HEK293T (cell line): ENCODE results near the gene PHF13.

Source experiments
- CTCF ChIA-PET: fragments of 350-600 bp; formaldehyde crosslinking; extraction: SDS; loops from one replicate; lab custom pipeline; 2021; ENCODE audit warnings: antibody characterized with exemption, inconsistent platforms; lab: Yijun Ruan, JAX
- POLR2A ChIA-PET: fragments of 350-600 bp; formaldehyde crosslinking; extraction: SDS; loops from one replicate; lab custom pipeline; 2020; ENCODE audit warnings: antibody characterized with exemption, inconsistent platforms; lab: Yijun Ruan, JAX
- DNase-seq: peaks from one replicate; pipeline ENCODE4 v3.0.0; 2012; ENCODE audit warnings: mixed read lengths; ENCODE audit errors: extremely low spot score
- ARNT ChIP-seq: fragments of 450-650 bp; IDR thresholded peaks from 2 replicates; pipeline ENCODE4 v1.6.1; 2017; ENCODE audit warnings: mild to moderate bottlenecking
- BHLHE40 ChIP-seq: fragments of 450-650 bp; IDR thresholded peaks from 2 replicates; pipeline ENCODE4 v1.6.1; 2016; ENCODE audit warnings: mild to moderate bottlenecking, moderate library complexity, borderline replicate concordance
- CTBP1 ChIP-seq: fragments of 450-650 bp; IDR thresholded peaks from 2 replicates; pipeline ENCODE4 v1.6.1; 2016; ENCODE audit warnings: borderline replicate concordance
- ELF4 ChIP-seq: fragments of 450-650 bp; IDR thresholded peaks from 2 replicates; pipeline ENCODE4 v1.6.1; 2017; ENCODE audit warnings: antibody characterized with exemption
- FOXA1 ChIP-seq: fragments of 450-650 bp; IDR thresholded peaks from 2 replicates; pipeline ENCODE4 v1.6.1; 2016; ENCODE audit warnings: mild to moderate bottlenecking
- FOXK2 ChIP-seq: fragments of 450-650 bp; IDR thresholded peaks from 2 replicates; pipeline ENCODE4 v1.6.1; 2016; ENCODE audit warnings: mild to moderate bottlenecking
- FOXM1 ChIP-seq: fragments of 450-650 bp; IDR thresholded peaks from 2 replicates; pipeline ENCODE4 v1.6.1; 2017; ENCODE audit warnings: mild to moderate bottlenecking, borderline replicate concordance
- HDGF ChIP-seq: fragments of 450-650 bp; IDR thresholded peaks from 2 replicates; pipeline ENCODE4 v1.6.1; 2017; ENCODE audit warnings: antibody characterized with exemption, borderline replicate concordance
- L3MBTL2 ChIP-seq: fragments of 450-650 bp; conservative IDR thresholded peaks from 2 replicates; pipeline ENCODE4 v1.6.1; 2016; ENCODE audit warnings: mild to moderate bottlenecking
- LEF1 ChIP-seq: fragments of 450-650 bp; IDR thresholded peaks from 2 replicates; pipeline ENCODE4 v1.6.1; 2017; ENCODE audit warnings: mild to moderate bottlenecking, borderline replicate concordance
- NFRKB ChIP-seq: fragments of 450-650 bp; IDR thresholded peaks from 2 replicates; pipeline ENCODE4 v1.6.1; 2016; ENCODE audit warnings: mild to moderate bottlenecking, moderate library complexity
- PKNOX1 ChIP-seq: fragments of 450-650 bp; IDR thresholded peaks from 2 replicates; pipeline ENCODE4 v1.6.1; 2016
- SP1 ChIP-seq: fragments of 450-650 bp; IDR thresholded peaks from 2 replicates; pipeline ENCODE4 v1.6.1; 2017
- SUZ12 ChIP-seq: fragments of 450-650 bp; IDR thresholded peaks from 2 replicates; pipeline ENCODE4 v1.6.1; 2016; ENCODE audit warnings: mild to moderate bottlenecking
- TARDBP ChIP-seq: fragments of 450-650 bp; IDR thresholded peaks from 2 replicates; pipeline ENCODE4 v1.6.1; 2016
- ZNF384 ChIP-seq: fragments of 450-650 bp; IDR thresholded peaks from 2 replicates; pipeline ENCODE4 v1.6.1; 2016

PHF13 gene

GRCh38 chr1:6614929-6615785, 1.6 kb downstream of the PHF13 start:
- no peak for DNase-seq
- CTCF ChIA-PET = no interaction called here

DNA sequence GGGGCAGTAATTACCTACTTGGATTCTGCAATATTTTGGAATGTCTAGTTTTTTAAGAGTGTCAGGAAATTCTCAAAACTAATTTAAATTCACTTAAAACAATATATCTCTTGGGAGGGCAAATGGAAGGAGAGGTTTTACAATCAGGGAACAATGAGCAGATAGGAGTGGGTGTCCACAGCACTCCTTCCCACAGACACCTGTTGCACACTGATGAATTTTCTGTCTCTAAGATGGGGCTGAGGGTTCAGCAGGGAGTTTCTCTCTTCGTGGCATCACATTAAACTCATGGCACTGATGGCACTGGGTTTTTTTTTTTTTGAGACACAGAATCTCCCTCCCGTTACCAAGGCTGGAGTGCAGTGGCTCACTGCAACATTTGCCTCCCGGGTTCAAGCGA, 5.5 kb downstream of the PHF13 start:
- ChIA-PET POLR2A (no interaction called here), CTCF (no interaction called here)
- DNase-seq = no peak
- TF ChIP-seq NFRKB (no peak), FOXK2 (no peak), PKNOX1 (no peak), ELF4 (no peak), SP1 (no peak), BHLHE40 (no peak), TARDBP (no peak), HDGF (no peak), CTBP1 (no peak), LEF1 (no peak), FOXM1 (no peak)

More at GRCh38 chr1:6614929-6615785, 1.6 kb downstream of the PHF13 start:
- TF ChIP-seq FOXM1 = no peak
- TF ChIP-seq ARNT = no peak
- TF ChIP-seq CTBP1 = no peak
- POLR2A ChIA-PET = interaction anchor here (0.7 to 1.5 kb wide), 4 partner anchors 12 to 62 kb away, joined by 3 read pairs; partner anchors contain the start of gene ZBTB48

- TF ChIP-seq SUZ12 (no peak), FOXA1 (no peak), FOXK2 (no peak), ARNT (no peak), ZNF384 (no peak), TARDBP (no peak), FOXM1 (no peak), L3MBTL2 (no peak), HDGF (no peak), LEF1 (no peak)
- POLR2A ChIA-PET = interaction anchor here (1.4 kb wide), 1 partner anchor 18 kb away, joined by 5 read pairs; no protein-coding TSS in a partner anchor
- no peak for DNase-seq
- CTCF ChIA-PET = no interaction called here
Observed at GRCh38 chr1:6621429-6622391, 8.2 kb downstream of the PHF13 start.

- DNase-seq = no peak
- ChIA-PET CTCF (no interaction called here), POLR2A (interaction anchor here (1.4 kb wide), 1 partner anchor 19 kb away, joined by 5 read pairs; no protein-coding TSS in a partner anchor)
- no peak for TF ChIP-seq ZNF384
- no peak for TF ChIP-seq CTBP1
- no peak for TF ChIP-seq ARNT
- no peak for TF ChIP-seq LEF1
- no peak for TF ChIP-seq PKNOX1
- TF ChIP-seq FOXA1 = no peak
- TF ChIP-seq FOXK2 = no peak
- TF ChIP-seq L3MBTL2 = no peak
- no peak for TF ChIP-seq BHLHE40
- TF ChIP-seq NFRKB = no peak
- TF ChIP-seq ELF4 = no peak
- TF ChIP-seq SUZ12 = no peak
- no peak for TF ChIP-seq TARDBP
- no peak for TF ChIP-seq HDGF
- no peak for TF ChIP-seq FOXM1
- TF ChIP-seq SP1 = no peak
Observed at GRCh38 chr1:6622396-6623152, 9.0 kb downstream of the PHF13 start.

DNA sequence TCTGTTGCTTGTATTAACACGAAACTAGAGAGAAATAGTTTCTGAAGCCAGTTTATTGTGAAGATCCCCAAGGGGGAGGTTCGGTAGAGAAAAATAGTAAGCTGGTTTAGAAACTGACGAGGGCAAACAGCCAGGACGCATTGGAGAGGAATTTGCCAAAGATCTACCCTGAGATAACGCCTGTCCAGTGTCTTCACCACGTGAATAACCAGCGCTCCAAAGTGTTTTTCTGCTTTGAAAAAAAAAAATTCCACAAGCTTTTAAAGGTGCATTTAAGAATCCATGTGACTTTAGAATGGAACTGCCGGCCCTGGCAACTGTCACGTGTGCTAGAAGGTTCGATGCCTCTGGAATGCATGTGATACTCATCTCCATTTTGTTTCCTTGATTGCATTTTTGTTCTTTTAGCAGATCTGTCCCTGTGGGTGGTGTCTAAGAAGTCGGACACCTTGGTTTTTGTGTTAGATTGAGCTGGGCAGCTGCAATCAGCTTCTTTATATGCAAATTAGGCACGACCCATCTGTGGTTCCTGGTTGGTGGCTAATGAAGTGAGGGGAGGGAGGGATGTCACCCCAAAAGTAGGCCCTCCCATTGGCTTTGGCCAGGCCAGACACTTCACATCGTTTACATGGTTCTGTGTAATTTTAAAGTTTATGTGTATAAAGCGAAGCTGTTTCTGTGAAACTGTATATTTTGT, 9.9 kb downstream of the PHF13 start:
- DNase-seq = no peak
- POLR2A ChIA-PET = interaction anchor here (0.6 to 1.4 kb wide), 2 partner anchors 20 to 281 kb away, joined by 3 to 5 read pairs; no protein-coding TSS in a partner anchor
- TF ChIP-seq HDGF (no peak), SP1 (no peak), ARNT (no peak), ZNF384 (no peak), ELF4 (no peak), LEF1 (no peak), FOXK2 (no peak), FOXM1 (no peak), BHLHE40 (no peak)
- CTCF ChIA-PET = interaction anchor here (1.0 kb wide), 1 partner anchor 12 kb away, joined by 5 read pairs; no protein-coding TSS in a partner anchor
